Ovary (tissue), 3 donors: ENCODE data around the gene ZKSCAN3.

Experiments used
- POLR2A ChIP-seq: fragments of 450-650 bp; IDR thresholded peaks from one replicate; pipeline ENCODE4 v1.6.1; 2017; ENCODE audit warnings: antibody characterized with exemption, mild to moderate bottlenecking, moderate library complexity
- TF ChIP-seq, protein P1 (sequence below), 3 donors: fragments of 450-650 bp in 2 of 3; fragments of 200-600 bp in 1 of 3; IDR thresholded peaks; one replicate each; pipeline versions ENCODE4 v1.5.1 to v1.8.0; 2016 to 2022; ENCODE audit warnings: antibody characterized with exemption in 3 of 3, mild to moderate bottlenecking in 1 of 3
- donor health status: DM: no; HTN: no; CAD: no.

DNA sequence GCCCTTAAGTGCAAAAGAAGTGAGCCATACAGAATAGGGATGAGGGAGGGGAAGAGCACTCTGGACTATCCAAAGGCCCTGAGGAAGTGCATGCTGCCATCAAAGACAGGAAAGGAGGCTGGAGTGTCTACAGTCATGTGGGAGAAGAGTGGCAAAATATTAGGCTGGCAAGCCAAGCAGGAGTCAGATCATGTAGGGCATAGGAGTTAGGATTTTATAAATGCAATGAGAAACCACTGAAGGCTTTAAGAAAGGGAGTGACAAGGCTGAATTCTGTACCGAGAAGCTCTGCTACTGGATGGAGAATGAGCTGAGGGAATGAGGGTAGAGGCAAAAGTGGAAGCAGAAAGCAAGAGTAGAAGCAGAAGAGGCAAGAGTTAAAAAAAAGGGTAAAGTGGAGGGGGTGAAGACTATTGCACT, 16.1 kb upstream of the ZKSCAN3 start:
- TF ChIP-seq, protein P1, sequence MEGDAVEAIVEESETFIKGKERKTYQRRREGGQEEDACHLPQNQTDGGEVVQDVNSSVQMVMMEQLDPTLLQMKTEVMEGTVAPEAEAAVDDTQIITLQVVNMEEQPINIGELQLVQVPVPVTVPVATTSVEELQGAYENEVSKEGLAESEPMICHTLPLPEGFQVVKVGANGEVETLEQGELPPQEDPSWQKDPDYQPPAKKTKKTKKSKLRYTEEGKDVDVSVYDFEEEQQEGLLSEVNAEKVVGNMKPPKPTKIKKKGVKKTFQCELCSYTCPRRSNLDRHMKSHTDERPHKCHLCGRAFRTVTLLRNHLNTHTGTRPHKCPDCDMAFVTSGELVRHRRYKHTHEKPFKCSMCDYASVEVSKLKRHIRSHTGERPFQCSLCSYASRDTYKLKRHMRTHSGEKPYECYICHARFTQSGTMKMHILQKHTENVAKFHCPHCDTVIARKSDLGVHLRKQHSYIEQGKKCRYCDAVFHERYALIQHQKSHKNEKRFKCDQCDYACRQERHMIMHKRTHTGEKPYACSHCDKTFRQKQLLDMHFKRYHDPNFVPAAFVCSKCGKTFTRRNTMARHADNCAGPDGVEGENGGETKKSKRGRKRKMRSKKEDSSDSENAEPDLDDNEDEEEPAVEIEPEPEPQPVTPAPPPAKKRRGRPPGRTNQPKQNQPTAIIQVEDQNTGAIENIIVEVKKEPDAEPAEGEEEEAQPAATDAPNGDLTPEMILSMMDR (IDR thresholded peaks at IDR 0.05): no peak
- TF ChIP-seq POLR2A: no peak
